HEK293 (cell line): Measurements from ENCODE around the gene FHIT.

Experiments used
- CTCF ChIA-PET: fragments of 350-600 bp; formaldehyde crosslinking; extraction: SDS; loops from one replicate; lab custom pipeline; 2021; ENCODE audit warnings: antibody characterized with exemption; lab: Yijun Ruan, JAX
- POLR2A ChIA-PET: fragments of 300-600 bp; formaldehyde crosslinking; extraction: SDS; loops from one replicate; lab custom pipeline; 2020; ENCODE audit warnings: antibody characterized with exemption, inconsistent platforms; lab: Yijun Ruan, JAX
- H3K27ac ChIP-seq: fragments of 200-500 bp; sonication (Bioruptor generic); 2 replicates; pipeline ENCODE4 v1.5.1; 2014; ENCODE audit warnings: low read depth, low read length, control low read depth, inconsistent platforms; ENCODE audit errors: extremely low read depth
- H3K36me3 ChIP-seq, 2 experiments: fragments of 200-500 bp in 1 of 2; sonication (Bioruptor generic) in 1 of 2; 1 replicate in 1 of 2; 2 replicates in 1 of 2; pipeline ENCODE4 v1.5.1; 2014 to 2017; ENCODE audit warnings: inconsistent platforms in 2 of 2, low read length in 2 of 2; ENCODE audit not compliant: control insufficient read depth in 2 of 2, insufficient read depth in 1 of 2
- H3K4me1 ChIP-seq: fragments of 200-500 bp; sonication (Bioruptor generic); 2 replicates; pipeline ENCODE4 v1.5.1; 2014; ENCODE audit warnings: mild to moderate bottlenecking, low read length, inconsistent platforms; ENCODE audit not compliant: control insufficient read depth, insufficient read depth
- H3K4me3 ChIP-seq: 2 replicates; pipeline ENCODE4 v1.5.1; 2011; ENCODE audit warnings: low read depth, mild to moderate bottlenecking, control low read depth, low read length, moderate library complexity
- H3K9me3 ChIP-seq: fragments of 200-500 bp; sonication (Bioruptor generic); 2 replicates; pipeline ENCODE4 v1.5.1; 2014; ENCODE audit warnings: low read depth, low read length, inconsistent platforms; ENCODE audit not compliant: control insufficient read depth, insufficient read depth
- GFI1B ChIP-seq: fragments of 450-650 bp; formaldehyde crosslinking; IDR thresholded peaks from 2 replicates; pipeline ENCODE4 v1.5.1; 2016; ENCODE audit warnings: missing biosample characterization, missing genetic modification characterization
- KLF1 ChIP-seq: fragments of 450-650 bp; formaldehyde crosslinking; IDR thresholded peaks from 2 replicates; pipeline ENCODE4 v1.5.1; 2016; ENCODE audit warnings: missing biosample characterization, missing genetic modification characterization
- PRDM10 ChIP-seq: fragments of 450-650 bp; formaldehyde crosslinking; IDR thresholded peaks from 2 replicates; pipeline ENCODE4 v1.5.1; 2016; ENCODE audit warnings: missing biosample characterization, missing genetic modification characterization
- SP2 ChIP-seq: fragments of 450-650 bp; formaldehyde crosslinking; IDR thresholded peaks from 2 replicates; pipeline ENCODE4 v1.5.1; 2016; ENCODE audit warnings: missing biosample characterization, missing genetic modification characterization
- ZBTB44 ChIP-seq: fragments of 450-650 bp; IDR thresholded peaks from 2 replicates; pipeline ENCODE4 v1.5.1; 2018; ENCODE audit warnings: missing biosample characterization, mild to moderate bottlenecking, missing genetic modification characterization
- ZNF132 ChIP-seq: fragments of 450-650 bp; formaldehyde crosslinking; IDR thresholded peaks from 2 replicates; pipeline ENCODE4 v1.5.1; 2017; ENCODE audit warnings: missing biosample characterization, missing genetic modification characterization, borderline replicate concordance
- ZNF133 ChIP-seq: fragments of 450-650 bp; formaldehyde crosslinking; IDR thresholded peaks from 2 replicates; pipeline ENCODE4 v1.5.1; 2016; ENCODE audit warnings: missing biosample characterization, missing genetic modification characterization
- ZNF155 ChIP-seq: fragments of 450-650 bp; formaldehyde crosslinking; IDR thresholded peaks from 2 replicates; pipeline ENCODE4 v1.5.1; 2016; ENCODE audit warnings: missing biosample characterization, missing genetic modification characterization
- ZNF175 ChIP-seq: fragments of 450-650 bp; formaldehyde crosslinking; IDR thresholded peaks from 2 replicates; pipeline ENCODE4 v1.5.1; 2016; ENCODE audit warnings: missing biosample characterization, missing genetic modification characterization
- ZNF335 ChIP-seq: fragments of 450-650 bp; formaldehyde crosslinking; conservative IDR thresholded peaks from 2 replicates; pipeline ENCODE4 v1.5.1; 2016; ENCODE audit warnings: missing biosample characterization, missing genetic modification characterization
- ZNF398 ChIP-seq: fragments of 450-650 bp; formaldehyde crosslinking; IDR thresholded peaks from 2 replicates; pipeline ENCODE4 v1.5.1; 2017; ENCODE audit warnings: missing biosample characterization, missing genetic modification characterization
- ZNF426 ChIP-seq: fragments of 450-650 bp; formaldehyde crosslinking; IDR thresholded peaks from 2 replicates; pipeline ENCODE4 v1.5.1; 2017; ENCODE audit warnings: missing biosample characterization, missing genetic modification characterization, mild to moderate bottlenecking, inconsistent platforms, moderate library complexity
- ZNF518A ChIP-seq: fragments of 450-650 bp; formaldehyde crosslinking; conservative IDR thresholded peaks from 2 replicates; pipeline ENCODE4 v1.5.1; 2016; ENCODE audit warnings: low read depth, missing biosample characterization, missing genetic modification characterization
- ZSCAN5A ChIP-seq: fragments of 450-650 bp; formaldehyde crosslinking; IDR thresholded peaks from 2 replicates; pipeline ENCODE4 v1.5.1; 2016; ENCODE audit warnings: missing biosample characterization, missing genetic modification characterization

Gene FHIT

GRCh38 chr3:59749291-59749690 lies 1502.0 kb downstream of the FHIT start:
- Histone ChIP-seq H3K36me3 (no peaks in the 10 kb centered on the region), H3K4me1 (no peaks in the 10 kb centered on the region), H3K4me3 (no peak overlapping the region), H3K9me3 (no peaks in the 10 kb centered on the region), H3K27ac (no peak overlapping the region)
- ChIA-PET CTCF (interaction anchor here (0.6 kb wide), 1 partner anchor 632 kb away, joined by 3 read pairs; no protein-coding TSS in a partner anchor), POLR2A (no interaction called here)
- TF ChIP-seq KLF1 (tag by site-specific recombination) (no peak), ZBTB44 (tag by site-specific recombination) (no peak), SP2 (no peak), ZNF335 (tag by site-specific recombination) (no peak), ZNF398 (tag by site-specific recombination) (no peak), ZNF175 (tag by site-specific recombination) (no peak), ZNF426 (tag by site-specific recombination) (no peak), ZNF133 (tag by site-specific recombination) (no peak), GFI1B (no peak), ZSCAN5A (no peak), PRDM10 (no peak), ZNF132 (tag by site-specific recombination) (no peak), ZNF518A (no peak), ZNF155 (tag by site-specific recombination) (no peak)
